HUDEP-2 (cell line): Measurements from ENCODE around the gene CHD9.

ENCODE experiments used
- DNase-seq, 76 experiments: peaks; one replicate each; lab custom pipeline; 2025; ENCODE audit not compliant: unreplicated experiment in 76 of 76; lab: John Stamatoyannopoulos, UW

The CHD9 gene

DNA sequence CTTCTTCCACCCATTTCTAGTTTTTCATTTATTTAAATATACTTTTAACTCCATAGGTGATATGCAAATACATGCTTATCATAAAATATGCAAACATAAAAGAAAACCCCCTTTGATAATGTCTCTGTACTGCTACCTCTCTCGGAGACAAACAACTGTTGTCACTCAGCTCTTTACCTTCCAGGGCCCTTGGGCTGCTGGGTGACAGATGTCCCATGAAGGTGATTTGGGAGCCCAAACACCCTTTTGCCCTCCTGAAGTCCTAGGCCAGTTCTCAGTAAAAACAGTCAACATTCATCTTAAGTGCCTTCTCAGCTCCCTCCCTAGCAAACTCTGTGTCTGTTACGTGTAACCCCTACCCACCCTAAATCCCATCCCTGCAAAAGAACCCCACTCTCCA lies 37.5 kb downstream of the CHD9 start:
- no peak for DNase-seq

DNA sequence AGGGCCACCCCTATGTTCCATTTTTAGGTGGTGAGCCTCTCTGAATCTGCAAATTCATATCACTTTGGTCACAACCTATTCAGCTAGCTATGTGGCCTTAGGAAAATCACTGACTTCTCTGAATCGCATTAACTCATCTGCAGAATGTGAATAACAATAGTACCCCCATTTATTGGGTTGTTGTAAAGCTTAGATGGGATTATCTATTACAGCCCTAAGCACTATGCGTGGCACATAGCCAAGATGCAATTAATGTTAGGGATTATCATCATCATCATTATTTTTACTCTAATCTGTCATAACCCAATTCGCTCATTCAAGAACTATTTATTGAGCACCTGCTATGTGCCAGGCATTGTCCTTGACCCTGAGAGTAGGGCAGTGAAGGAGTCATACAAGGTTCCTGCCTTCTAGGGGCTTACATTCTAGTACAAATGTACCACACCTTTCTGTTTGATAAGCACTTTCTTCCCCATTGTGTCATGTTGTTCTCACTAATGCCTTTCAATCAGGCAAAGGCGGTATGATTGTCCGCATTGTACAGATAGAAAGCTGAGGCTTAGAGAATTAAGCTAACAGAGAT lies 38.5 kb downstream of the CHD9 start:
- no peak for DNase-seq

DNA sequence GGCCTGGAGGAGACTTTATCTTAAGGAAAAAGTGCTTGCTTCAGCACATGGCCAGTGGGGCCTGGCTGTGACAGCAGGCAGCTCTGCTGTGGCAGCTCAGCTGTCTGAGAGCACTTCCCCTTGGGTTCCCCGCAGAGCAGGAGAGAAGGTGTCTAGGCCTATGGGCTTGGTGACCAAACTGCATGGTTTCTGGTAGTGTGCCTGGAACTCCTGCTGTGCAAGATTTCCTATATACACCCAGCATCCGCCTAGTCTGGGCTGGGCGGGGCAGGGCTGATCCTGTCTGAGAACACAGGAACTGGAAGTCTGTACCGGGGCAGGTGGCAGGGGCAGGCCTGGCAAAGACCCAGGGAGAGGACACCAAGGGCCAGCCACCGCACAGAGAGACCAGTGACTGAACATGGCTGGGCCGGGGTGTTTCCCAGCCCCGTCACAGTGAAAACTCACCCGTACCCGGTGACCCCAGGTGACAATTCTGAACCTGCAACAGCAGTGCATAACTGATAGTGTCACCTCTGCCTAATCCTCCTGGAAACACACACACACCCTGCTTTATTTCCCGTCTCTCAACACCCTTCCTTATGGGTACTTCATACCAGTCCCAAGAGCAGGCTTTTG lies 39.3 kb downstream of the CHD9 start:
- DNase-seq, result peak in 38 of 76 experiments; percentile 5 to 71 (median 27)

DNA sequence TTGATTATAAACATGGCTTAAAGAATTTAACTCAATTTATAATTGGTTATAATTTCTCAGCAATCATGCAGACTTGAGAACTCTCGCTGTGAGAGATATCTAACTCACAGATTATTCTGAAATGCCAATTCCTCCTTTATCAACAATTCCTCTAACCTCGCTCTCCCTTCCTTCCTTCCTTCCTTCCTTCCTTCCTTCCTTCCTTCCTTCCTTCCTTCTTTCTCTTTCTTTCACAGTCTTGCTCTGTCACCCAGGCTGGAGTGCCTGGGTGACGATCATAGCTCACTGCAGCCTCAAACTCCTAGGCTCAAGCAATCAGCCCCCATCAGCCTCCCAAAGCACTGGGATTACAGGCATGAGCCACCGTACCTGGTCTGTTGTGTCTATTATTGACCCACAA lies 42.4 kb downstream of the CHD9 start:
- no peak for DNase-seq

DNA sequence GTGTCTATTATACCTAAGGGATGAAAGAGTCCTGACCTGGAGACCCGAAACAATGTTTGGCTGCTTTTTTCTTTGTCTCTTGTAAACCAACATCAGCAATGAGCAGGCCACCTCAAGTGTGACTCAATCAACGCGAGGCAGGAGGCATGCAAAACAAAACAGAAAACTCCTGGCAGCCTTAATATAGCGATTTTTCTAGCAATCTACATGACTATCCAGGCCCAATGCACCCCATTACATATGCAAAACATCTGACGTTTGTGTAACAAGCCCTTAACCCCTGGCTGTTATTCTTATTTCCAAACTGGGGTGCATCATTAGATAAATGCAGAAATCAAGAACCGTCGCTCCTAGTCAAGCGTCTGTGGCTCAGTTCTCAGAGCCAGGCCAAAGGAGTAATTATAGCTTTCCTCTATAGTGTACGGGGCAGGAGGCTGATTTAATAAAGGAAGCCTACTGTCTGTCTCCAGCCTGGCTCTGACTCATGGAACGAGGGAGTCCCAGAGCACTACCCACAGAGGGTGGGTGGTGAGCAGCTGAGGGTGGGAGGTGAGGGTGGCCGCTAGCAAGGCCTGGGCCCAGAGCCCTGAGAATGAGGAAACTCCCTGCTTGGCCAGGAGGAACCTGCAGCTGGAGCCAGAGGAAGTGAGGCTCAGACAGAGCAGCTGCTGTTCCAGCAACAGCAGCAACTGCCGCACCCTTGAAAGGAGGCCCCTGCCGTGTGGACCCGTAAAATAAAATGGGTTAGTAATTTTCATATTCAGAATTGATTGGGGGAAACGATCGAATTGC lies 43.9 kb downstream of the CHD9 start:
- DNase-seq, result peak in 56 of 76 experiments; percentile 7 to 67 (median 32)

DNA sequence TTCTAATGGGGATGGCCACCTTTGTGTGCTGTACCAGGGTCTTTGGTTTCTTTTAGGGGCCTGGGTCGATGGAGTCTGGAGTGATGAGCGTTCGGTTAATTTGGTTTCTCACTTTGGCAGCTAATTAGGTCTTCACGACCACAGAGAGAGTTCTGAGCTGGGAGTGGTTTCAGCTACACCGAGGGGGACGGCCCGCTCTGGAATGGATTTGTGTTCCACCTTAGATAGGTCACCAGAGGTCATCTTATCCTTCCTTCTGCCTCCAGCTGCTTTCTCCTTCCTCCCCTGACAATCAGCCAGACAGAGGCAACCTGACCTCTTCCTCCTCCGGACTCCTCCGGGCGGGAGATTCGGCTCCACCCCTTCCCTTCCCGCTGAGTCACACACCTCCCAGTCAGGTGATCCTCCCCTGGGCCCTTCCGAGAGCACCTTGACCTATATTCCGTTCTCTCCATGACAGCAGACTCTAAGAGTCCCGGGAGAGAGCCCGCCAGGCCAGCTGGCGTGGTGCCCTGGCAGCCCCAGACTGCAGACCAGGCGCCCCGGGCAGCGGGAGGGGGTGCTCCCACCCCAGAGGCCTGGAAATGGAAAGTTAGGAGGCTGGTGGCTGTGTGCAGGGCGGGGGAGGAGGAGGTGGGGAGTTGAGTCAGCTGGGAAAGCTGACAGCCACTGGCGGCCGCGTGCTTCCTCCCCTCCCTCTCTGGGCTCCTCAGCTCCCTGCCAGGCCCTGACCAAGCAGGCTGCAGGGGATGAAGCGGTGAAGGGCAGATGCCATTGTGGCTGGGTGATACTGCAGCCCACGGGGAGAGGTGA lies 44.7 kb downstream of the CHD9 start:
- DNase-seq, result peak in 68 of 76 experiments; percentile 24 to 83 (median 62)

DNA sequence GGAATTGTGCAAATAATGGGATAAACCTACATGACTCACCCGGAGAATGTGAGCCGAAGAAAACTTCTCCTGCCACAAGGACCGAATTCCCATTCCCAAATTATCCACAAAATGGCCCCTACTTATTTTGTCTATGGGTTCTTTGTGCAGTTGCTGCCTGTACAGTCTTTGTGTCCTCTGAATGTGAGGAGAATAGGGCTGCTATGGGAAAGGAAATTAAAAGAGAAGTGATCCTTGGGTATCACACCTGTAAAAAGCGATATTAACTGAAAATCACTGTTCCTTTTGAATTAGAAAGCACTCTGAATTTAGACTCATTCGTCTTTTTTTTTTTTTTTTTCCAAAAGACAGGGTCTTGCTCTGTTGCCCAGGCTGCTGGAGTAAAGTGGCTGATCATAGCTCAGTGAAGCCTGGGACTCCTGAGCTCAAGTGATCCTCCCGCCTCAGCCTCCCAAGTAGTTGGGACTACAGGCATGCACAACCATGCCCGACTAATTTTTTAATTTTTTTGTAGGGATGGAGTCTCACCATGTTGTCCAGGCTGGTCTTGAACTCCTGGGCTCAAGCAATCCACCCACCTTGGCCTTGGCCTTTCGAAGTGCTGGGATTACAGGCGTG lies 45.4 kb downstream of the CHD9 start:
- no peak for DNase-seq

DNA sequence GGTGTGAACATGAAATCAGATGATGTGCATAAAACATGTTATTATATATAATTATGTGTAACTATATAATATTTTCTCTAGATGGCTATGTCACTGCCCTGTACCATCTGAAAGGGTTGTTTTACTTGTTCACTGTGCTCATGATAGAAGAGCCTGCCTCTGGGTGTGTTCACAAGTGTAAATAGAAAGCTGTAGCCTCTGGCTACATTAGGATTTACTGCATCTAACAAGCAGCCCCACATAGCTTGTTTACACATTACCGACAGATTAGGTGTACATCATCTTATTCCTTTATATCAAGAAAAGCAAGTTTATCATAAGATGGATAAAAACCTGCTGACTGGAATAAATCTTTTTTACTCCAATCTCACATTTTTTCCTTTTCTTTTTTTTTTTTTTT lies 46.1 kb downstream of the CHD9 start:
- no peak for DNase-seq

DNA sequence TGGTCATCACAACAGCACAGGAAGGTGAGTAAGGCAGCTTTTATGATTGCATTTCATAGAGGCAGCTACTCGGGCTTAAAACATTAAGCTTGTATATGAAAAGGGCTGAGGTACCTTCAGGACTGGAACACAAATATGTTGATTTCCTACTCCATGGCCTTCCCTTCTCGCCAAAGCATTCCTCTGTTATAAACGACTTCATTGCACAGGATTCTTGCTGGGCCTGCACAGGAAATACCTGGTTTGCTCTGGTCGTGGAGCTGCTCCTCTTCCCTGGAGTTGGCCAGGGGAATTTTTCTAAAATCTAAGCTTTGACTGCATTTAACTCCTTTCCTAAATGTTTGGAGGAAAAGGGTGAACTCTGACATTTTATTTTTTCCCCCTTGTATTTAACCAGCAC lies 49.0 kb downstream of the CHD9 start:
- no peak for DNase-seq

DNA sequence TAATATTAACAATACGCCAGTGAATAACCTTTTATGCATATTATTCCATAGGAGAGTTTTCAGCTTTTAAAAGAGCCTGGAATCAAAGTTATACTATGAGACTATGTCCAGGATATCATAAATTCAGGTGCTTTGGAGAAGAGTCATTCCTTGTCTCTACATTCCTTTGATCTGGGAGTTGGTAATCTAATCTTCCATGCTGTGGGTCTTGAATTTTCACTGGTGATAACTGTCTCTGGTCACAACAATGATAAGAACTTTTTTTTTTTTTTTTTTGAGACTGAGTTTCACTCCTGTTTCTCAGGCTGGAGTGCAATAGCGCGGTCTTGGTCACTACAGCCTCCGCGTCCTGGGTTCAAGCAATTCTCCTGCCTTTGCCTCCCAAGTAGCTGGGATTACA lies 50.8 kb downstream of the CHD9 start:
- no peak for DNase-seq

DNA sequence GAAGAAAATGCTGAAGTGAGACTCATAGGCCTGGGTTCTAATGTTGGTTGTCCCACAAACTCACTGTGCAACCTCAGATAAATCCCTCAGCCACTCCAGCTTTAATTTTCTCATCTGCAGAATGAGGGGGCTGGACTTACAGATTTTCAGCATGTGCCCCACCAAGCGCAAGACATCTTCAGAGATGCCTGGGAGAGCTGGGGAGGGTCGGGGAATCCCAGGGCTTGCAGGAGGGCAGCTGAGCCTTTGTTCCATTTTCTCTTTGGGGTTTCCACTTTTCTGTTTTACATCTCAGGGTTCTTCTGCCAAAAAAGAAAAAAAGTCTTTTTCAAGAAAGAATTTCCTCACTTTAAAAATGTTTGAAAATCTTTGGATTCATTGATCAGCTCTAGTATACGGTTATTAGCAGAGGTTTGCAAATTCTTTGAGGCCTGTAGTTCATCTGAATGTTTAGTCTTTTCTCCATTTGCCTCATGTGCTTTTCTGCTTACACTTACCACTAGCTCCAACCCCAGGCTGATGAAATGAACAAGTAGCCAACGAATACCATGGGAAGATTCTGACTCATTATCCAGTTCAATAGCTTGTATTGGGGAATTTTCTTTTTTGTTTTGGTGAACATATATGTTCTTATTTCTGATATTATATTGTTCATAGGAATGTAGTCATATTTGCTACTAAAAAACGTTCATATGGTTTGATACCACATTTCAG lies 56.4 kb downstream of the CHD9 start:
- DNase-seq, result no peak

DNA sequence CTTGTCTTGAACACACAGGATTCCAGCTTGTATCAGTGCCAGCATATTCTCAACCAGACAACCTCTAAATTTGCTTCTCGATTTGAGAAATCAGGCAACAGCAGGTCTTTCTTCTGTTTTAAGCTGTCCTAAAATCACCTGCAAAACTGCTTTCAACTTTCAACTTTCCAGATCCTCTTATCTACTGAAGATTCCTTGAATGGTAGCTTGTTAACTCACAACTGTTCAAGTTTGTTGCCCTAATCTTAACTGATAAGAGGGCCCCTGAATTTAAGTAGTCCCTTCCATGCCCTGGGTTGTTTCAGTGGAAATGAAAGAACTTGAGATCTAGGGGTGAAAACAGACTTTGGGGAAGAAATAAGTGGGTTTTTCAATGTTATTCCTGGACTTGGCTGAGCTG lies 57.2 kb downstream of the CHD9 start:
- peak in 15 of 76 experiments; percentile 10 to 64 (median 29) for DNase-seq

DNA sequence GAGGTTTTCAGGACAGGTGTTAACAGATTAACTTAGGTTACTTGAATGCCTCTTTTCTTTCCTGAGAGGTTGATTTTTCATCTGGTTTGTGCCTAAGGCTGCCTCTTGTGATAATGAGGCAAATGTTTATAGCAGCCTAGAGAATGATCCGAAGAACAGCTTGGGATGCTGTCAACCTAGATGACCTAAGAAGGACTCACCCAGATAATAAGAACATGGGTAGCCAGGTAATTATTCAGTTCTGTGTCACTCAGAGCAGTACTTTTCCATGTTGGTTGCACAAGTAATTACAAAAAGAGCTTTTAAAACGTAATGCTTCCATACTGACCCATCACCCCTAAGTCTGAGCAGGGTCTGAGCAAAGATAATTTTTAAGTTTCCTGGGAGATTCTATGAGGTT lies 60.3 kb downstream of the CHD9 start:
- DNase-seq, result no peak

DNA sequence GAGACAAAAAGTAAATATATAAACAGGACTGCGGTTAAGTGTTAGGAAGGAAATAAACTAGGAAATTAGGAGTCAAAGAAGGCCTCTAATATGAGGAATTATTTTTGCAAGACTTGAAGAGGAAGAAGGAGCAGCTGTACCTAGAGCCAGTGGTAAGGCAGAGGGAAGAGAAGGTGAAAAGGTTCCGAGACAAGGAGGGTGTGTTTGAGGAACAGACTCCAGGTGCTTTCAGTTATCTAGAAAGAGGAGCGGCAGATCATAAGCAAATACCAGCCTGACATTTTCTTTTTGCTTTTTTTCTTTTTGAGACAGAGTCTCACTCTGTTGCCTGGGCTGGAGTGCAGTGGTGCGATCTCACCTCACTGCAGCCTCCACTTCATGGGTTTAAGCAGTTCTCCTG lies 61.0 kb downstream of the CHD9 start:
- DNase-seq, result no peak

DNA sequence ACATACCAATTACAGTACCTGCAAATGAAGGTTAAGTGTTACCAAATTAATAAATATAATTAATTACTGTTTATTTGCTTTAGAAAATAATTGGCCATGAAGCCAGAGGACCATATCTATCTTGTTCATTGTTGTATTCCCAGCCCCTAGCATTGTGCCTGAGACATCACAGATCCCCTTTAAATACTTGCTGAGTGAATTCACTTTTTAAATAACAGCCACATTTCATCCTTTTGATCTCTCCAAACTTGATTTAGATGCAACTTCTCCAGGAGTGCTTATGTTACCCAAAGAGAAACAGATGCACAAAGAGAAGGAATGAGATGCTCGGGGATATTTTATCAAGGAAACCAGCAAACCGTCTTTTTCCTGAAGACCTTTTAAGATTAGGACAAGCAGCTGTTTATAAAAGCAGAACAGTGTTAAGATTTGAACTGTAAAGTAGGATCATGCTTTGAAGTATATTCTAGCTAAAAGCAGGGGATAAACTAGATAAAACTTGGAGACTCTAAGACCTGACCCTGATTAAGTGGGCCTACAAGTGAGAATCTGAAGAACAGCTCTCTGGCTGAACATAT lies 66.3 kb downstream of the CHD9 start:
- no peak for DNase-seq

DNA sequence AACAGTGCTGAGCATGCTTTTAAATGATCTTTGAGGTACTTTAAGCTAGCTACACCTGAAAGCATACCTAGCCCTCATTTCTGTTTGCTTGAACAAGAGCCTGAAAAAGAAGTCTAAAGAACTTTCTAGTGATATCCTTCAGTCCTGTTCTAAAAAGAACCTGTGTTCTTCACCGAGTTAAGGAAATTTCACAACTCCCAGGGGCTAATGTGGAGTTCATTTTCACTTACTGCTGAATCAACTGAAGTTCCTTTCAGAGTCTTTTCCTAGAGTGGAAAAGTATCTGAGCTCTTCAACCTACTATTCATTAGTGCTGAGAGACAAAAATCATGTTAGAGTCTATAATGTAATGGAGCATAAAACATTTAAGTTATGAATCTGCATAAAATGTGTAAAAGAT lies 66.9 kb downstream of the CHD9 start:
- no peak for DNase-seq

DNA sequence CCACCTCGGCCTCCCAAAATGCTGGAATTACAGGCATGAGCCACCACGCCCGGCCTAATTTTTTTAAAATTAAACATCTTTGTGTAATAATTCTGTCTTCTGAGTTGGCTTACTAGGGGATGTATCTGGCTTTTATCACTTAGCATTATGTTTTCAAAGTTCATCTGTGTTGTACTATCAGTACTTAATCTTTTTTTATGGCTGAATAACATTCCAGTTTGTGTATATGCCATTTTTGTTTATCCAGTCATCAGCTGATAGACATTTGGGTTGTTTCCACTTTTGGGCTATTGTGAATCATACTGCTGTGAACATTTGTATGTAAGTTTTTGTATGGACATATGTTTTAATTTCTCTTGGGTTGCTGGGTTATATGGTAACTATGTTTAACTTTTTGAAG lies 69.0 kb downstream of the CHD9 start:
- no peak for DNase-seq

DNA sequence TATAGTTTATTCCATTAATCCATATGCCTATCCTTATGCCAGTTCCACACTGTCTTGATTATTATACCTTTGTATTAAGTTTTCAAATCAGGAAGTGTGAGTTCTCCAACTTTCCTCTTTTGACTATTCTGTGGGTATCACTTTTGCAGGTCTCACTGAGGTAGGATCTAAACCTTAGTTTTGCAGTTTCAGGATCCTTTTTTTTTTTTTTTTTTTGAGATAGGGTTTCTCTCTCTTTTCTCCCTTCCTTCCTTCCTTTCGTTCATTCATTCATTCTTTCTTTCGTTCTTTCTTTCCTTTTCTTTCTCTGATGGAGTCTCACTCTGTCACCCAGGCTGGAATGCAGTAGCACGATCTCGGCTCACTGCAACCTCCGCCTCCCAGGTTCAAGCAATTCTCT lies 71.6 kb downstream of the CHD9 start:
- DNase-seq, result no peak

DNA sequence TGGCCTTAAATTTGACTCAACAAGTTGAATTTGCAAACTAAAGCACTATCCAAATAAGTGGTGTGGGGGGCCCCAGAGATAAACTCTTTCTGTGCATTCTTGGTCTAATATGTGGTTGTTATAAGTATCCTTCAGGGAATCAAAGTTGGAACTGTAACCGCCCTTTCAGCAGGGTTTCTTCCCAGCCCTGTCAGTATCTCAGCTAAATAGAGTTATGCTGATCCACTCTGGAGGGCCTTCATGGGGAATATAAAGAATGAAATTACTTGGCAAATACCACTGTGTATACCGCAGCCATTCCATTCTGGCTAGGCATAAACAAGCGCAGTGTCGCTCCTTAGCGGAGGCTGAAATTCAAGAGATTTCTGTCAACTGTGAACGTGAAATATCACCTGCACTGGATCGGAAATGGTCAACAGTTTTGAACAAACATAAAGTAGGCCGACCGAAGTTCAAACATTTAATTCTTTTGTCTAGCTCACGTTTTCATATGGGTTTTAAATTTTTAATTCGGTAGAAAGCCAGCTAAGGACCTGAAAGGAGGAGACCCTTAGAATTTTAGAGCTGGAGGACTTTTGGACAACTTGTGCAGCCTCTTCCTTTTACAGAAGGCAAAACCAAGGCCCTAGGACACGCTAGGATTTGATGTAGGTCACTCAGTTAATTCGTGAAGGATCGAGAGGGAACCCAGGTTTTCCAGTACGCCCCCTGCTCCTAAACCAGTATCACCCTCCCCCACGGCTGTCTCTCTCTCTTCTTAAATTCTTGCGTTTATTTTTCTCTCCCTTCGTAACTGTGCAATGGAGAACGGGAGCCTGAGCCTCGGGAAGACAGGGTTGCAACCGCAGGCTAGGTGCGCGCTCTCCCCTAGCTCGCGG lies 74.7 kb downstream of the CHD9 start:
- DNase-seq, result no peak
